ENCODE results near the gene MYDGF.
"Not testable (repeated sequence)": the region's sequence is repeated elsewhere in the genome, so short reads cannot be mapped to it uniquely, and the experiment has no call there.

Gene MYDGF

GRCh38 chr19:4669723-4670480 is at the start of gene MYDGF:
Gene MYDGF, minus strand, starts transcription at chr19:4670342. Its CDS starts 8 bp downstream, at chr19:4670334.
- DNase-seq (ENCODE audit: low spot score) = peak; percentile 99

DNA sequence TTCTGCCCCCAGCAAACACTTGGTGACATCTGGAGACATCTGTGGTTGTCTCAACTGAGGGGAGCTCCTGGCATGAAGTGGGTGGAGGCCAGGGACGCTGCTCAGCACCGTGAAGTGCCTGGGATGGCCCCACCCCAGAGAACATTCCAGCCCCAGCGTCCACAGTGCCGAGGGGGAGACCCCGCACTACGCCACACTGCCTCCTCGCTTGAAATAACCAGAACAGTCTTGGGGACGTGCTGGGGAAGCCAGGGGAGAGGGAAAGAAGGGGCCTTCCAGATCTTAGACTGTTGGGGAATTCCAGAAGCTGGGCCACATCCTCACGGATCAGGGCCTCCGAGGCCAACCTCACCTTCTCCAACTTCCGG is 49.3 kb upstream of the MYDGF start:
- no peak for DNase-seq (ENCODE audit: low spot score)

GRCh38 chr19:4717966-4718701 is 48.0 kb upstream of the MYDGF start:
- no peak for DNase-seq (ENCODE audit: low spot score)

DNA sequence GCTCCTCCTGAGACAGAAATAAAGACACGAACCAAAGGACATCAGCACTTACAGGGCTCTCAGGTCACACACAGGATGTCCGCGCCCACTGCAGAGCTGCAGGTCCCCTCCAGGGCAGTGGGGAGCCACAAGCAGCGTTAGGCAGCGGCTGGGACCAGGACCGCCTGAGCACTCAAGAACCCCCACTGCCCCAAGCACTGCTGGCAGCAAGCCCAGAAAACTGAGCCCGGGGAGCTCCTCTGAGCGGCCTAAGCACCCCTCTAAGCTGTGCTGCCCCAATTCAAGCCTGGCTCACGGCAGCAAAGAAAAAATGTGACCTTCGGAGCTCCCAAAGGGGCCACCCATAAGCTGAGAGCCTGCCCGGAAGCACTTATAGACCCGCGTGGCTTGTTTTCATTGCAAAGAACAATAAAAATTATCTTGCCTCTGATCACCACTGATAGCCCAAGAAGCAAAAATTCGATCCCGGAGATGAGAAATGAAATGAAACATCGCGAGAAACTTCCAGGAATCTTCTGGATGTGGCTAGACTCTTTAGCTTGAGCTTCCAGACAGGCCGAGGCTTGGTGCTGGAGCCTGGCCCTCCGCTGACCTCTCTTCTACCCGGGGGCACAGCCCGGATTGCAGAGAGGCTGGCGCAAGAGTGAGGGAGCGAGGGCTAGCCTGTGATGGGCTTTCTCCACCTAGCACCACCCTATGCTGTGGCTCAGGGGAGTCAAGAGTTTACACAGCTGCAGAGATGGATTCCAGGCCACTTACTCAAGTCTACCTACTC is 47.2 kb upstream of the MYDGF start:
- no peak for DNase-seq (ENCODE audit: low spot score)

DNA sequence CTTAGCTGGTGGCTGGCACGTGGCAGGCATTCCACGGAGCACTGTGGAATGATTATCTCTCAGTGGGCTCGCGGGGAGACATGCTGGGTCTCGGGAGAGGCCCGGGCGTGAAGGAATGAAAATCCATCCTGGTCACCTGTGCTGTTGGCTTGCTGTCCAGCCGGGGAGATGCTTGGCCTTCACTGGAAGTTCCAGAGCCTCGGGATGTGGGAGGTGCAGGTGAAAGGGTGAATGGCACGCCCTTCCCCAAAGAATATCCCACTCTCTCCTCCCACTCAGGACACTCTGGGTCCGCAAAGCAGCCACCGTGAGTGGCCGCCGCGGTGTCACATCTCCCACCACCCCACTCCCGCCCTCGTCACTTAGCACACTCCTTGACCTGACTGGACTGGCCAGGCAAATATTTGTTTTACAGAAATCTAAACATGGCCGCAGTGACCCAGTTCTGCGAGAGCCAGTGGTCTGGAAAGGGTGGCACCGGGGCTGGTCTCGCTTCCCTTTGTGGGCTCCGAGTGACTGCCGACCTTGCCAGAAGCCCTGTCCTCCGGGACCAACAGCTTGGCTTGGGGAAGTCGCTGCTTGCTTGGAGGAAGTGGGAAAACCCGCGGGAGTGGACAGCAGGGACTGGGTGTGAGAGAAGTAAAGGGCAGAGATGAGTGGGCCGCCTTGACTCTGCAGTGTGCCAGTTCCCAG is 45.5 kb upstream of the MYDGF start:
- DNase-seq (ENCODE audit: low spot score) = no peak

DNA sequence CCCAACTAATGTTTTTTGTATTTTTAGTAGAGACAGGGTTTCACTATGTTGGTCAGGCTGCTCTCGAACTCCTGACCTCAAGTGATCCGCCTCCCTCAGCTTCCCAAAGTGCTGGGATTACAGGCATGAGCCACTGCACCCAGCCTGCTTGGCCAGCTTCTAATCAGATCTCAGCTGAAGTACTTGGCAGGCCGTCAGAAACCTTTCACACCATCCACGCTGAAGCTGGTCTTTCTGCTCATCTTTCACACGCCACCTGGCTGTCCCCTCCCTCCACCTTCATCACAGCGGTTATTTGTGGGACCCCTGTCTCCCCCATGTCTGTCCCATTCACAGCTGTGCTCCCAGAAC is 45.0 kb upstream of the MYDGF start:
- not testable (repeated sequence) for DNase-seq (ENCODE audit: low spot score)

- no peak for DNase-seq (ENCODE audit: low spot score)
These were observed 43.9 kb upstream of the MYDGF start for GRCh38 chr19:4714016-4714415.

DNA sequence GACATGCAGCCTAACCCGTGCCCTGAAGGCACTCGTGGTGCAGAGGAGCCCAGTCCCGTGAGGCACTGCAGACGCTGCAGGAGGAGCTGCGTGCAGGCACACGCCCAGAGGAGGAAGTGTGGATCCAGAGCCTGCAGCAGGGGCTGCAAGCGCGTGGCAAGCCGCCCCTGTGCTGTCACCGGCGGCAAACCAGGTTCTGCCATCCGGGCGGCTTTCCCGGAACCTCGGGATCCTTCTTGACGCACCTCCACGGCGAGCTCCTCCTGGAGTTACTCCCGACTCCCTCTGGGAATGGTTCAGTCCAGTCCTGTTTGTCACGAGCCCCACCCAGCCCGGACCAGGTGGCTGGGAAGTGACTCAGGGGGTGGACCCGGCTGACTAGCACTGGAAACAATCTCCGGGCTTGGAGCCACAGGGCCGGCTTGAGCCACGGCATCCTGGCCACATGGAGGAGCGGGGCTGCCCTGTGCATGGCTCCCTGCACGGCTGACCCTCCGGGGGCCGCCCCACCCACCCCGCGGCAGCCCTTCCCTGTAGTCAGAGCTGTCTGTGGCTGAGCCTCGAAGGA is 43.3 kb upstream of the MYDGF start:
- peak; percentile 94 for DNase-seq (ENCODE audit: low spot score)

DNA sequence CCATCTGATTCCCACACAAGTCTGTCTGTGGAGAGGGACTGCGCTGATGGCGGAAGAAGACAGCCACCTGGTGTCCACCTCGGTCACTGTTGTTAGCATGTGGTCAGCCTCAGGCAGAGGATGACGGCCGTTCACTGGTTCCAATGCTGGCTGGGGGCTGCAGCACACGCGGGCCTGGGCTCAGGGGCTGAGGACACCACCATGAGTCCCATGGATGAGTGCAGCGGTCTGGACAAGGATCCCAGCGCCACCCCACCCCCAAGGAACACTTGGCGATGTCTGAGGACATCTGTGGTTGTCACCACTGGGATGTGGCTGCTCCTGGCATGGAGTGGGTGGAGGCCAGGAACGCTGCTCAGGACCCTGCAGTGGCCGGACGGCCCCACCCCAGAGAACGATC is 42.6 kb upstream of the MYDGF start:
- DNase-seq (ENCODE audit: low spot score) = no peak

DNA sequence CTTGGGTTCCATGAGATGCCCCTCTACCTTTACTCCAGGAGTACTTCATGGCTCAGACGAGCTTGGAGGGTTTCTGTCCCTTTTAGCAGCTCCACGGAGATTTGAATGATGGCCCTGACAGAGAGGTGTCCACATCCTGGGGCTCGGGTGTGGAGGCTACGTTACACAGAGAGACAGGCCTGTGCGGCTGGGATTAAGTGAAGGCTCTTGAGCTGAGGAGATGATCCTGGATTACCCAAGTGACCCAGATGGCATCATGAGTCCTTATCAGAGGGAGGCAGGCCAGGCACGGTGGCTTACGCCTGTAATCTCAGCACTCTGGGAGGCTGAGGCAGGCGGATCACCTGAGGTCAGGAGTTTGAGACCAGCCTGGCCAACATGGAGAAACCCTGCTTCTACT is 41.1 kb upstream of the MYDGF start:
- DNase-seq (ENCODE audit: low spot score) = no peak

DNA sequence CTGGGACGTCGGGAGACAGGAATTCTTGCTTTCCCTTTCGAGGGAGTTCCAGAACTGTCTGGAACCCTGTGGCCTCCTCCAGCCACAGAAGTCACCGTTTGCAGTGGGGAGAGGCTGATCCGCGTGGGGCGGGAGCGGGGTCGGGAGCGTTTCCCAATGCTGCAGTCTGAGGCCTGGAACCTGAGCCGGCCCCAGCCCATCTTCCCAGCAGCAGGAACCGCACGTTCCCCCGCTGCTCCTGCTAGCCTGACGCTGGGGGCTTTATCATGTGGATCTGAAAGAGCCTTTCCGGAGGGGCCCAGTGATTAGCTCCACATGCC is 40.1 kb upstream of the MYDGF start:
- DNase-seq (ENCODE audit: low spot score) = no peak

DNA sequence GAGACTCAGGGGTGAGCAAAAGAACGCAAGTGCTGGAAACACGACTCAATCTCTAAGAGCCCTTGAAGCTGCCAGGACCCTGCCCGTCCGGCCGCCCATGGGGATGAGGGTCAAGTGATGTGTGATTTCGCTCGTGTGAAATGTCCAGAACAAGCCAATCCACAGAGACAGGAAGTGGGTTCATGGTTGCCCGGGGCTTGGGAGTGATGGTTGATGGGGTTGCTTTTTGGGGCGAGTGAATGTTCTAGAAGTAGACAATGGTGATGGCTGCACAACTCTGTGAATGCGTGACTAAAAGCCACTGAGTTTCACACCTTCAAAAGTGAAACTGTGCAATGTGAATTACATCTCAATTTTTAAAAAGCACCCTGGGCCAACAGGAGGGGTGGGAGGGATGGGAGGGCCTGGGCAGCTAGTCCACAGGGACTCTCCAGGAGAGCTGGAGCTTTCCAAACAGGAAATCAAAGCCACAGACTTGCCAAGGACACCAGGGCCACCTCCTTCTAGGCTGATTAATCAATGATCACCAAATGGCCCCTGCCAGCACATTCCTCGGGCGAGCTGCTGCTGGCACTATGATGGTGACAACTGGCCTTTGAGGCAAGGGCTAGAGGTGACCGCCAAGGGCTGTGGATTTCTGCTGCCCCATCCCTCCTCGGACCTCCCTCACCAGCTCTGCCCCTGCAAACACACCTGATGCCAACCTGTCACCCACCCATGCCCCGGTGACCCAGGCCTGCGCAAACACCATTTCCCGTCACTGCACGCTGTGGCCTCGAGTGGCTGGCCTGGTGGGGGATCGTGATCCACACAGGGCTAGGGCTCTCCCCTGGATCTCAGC is 39.5 kb upstream of the MYDGF start:
- DNase-seq (ENCODE audit: low spot score) = no peak

GRCh38 chr19:4707956-4708650 is 38.0 kb upstream of the MYDGF start:
- DNase-seq (ENCODE audit: low spot score) = peak; percentile 22

DNA sequence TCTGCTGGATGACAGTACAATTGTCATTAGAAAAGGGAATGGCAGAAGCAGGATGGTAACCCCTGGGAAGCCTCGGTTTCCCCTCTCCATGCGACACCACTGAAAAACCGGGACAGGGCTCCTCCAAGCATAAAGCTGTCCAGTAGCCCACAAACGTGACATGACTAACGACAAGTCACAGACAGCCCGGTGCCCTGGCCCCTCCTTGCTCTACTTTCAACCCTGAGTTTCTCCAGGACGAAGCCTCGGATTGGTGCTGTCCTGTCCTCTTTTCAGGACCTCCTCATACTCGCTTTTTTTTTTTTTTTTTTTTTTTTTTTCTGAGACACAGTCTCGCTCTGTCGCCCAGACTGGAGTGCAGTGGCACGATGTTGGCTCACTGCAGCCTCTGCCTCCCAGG is 37.2 kb upstream of the MYDGF start:
- no peak for DNase-seq (ENCODE audit: low spot score)

DNA sequence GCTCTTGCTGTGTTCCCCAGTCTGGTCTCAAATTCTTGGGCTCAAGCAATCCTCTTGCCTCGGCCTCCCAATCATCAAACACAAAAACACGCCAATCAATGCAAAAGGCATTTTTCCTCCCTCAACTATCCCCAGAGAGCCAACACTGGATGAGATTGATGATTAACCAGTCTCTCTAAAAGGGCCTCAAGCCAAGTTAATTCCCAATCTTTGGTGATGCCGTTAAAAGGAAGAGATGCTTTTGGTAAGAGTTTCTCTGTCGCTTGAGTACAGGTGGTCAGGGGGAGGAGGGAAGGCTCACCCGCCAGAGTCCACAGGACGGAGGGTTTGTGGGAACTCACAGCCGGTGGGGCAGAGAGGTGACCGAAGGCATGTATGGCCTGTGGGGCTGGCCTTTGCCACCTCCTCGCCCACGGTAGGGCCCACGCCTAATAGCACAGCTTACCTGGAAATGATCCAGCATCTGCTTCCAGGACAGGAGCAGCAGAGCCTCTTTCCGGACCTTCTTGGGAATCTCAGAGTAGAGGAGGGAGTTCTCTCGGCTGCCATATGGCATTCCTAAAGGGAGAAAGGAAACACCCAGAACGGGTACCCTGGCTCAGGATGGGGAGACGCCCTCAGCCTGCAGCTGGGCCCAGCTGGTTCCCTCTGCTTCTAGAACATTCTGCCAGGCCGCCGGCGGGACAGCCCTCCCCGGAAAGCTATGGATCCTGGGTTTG is 35.4 kb upstream of the MYDGF start:
- no peak for DNase-seq (ENCODE audit: low spot score)

- no peak for DNase-seq (ENCODE audit: low spot score)
These were observed 34.2 kb upstream of the MYDGF start for GRCh38 chr19:4704317-4704673.

- no peak for DNase-seq (ENCODE audit: low spot score)
These were observed 33.7 kb upstream of the MYDGF start for GRCh38 chr19:4703671-4704316.

GRCh38 chr19:4702764-4703163 is 32.6 kb upstream of the MYDGF start:
- no peak for DNase-seq (ENCODE audit: low spot score)

DNA sequence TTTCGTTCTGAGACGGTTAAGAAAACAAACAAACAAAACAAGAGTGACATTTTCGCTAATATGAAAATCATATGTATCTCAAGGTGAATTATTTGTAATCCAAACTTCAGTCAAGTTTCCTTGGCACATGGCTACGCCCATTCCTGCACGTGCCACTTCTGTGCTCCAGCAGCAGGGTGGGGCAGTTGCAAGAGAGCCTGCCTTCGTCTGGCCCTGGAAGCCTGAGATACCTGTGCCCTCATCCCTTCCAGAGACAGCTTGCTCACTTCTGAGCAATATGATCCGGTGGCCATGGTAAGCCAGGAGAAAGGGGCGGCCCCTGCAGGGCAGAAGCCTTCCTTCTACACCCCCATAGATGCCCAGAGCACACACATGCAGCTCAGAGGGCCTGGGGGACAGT is 31.4 kb upstream of the MYDGF start:
- DNase-seq (ENCODE audit: low spot score) = no peak

GRCh38 chr19:4700693-4700970 is 30.5 kb upstream of the MYDGF start:
- DNase-seq (ENCODE audit: low spot score) = no peak
